Lower lobe of right lung (tissue), 2 donors: ENCODE data around the gene PHACTR2. TPM values are rescaled to one million over a fixed set of nuclear protein-coding genes. Genes with fewer than 3 reads are reported as not detected.

Experiments used
- ATAC-seq, 2 donors: fragments of 200-7000 bp; cut with Tn5 transposase; one replicate each; pipeline ENCODE4 v1.9.1; 2020 to 2022; ENCODE audit warnings: mild to moderate bottlenecking in 2 of 2, moderate library complexity in 2 of 2
- DNase-seq: peaks from one replicate; pipeline ENCODE4 v3.0.0-alpha.2; 2020
- H3K27ac ChIP-seq: fragments of 200-600 bp; one replicate; pipeline ENCODE4 v1.8.0; 2022
- H3K27me3 ChIP-seq: fragments of 200-600 bp; one replicate; pipeline ENCODE4 v1.8.0; 2022; ENCODE audit warnings: low read depth
- H3K36me3 ChIP-seq: fragments of 200-600 bp; one replicate; pipeline ENCODE4 v1.8.0; 2022; ENCODE audit warnings: mild to moderate bottlenecking
- H3K4me1 ChIP-seq: fragments of 200-600 bp; one replicate; pipeline ENCODE4 v1.8.0; 2022
- H3K4me3 ChIP-seq: fragments of 200-600 bp; one replicate; pipeline ENCODE4 v1.8.0; 2022; ENCODE audit warnings: mild to moderate bottlenecking
- H3K9me3 ChIP-seq: fragments of 200-600 bp; one replicate; pipeline ENCODE4 v1.8.0; 2022
- CTCF ChIP-seq: fragments of 200-600 bp; IDR thresholded peaks from one replicate; pipeline ENCODE4 v1.8.0; 2022; ENCODE audit warnings: antibody characterized with exemption, mild to moderate bottlenecking
- intact Hi-C: fragments of 100-400 bp; cut with DNase I; formaldehyde crosslinking; loops from one replicate; pipeline ENCODE4 v1.11.0; 2022
- total RNA-seq: library from RNA; stranded (reverse); fragmentation: NEBNext Ultra II Directional; extraction: Animal tissue kit (Norgen Biotek cat#: 25700); gene quantifications from one replicate; pipeline ENCODE4 v1.2.1, GENCODE V29; 2021
- donor health status: DM: no; HTN: yes; CAD: no; lungs with severe emphysema.

Gene PHACTR2
- total RNA-seq, 1 donor from 2014 or later: 115 TPM

- Histone ChIP-seq H3K27me3 (no peaks in the 10 kb centered on the region), H3K27ac (no peak overlapping the region), H3K9me3 (peaks cover 18% of the 10 kb centered on the region), H3K4me3 (no peak overlapping the region), H3K36me3 (no peaks in the 10 kb centered on the region), H3K4me1 (no peaks in the 10 kb centered on the region)
- DNase-seq (no peak), ATAC-seq (no peak)
- intact Hi-C loops: no loop called here
- no peak for TF ChIP-seq CTCF
Measured at GRCh38 chr6:143877584-143878271, 200.0 kb downstream of the PHACTR2 start.

- H3K9me3 ChIP-seq: peaks cover 18% of the 10 kb centered on the region
- no peaks in the 10 kb centered on the region for H3K4me1 ChIP-seq
- no peaks in the 10 kb centered on the region for H3K27me3 ChIP-seq
- no peak overlapping the region for H3K27ac ChIP-seq
- H3K4me3 ChIP-seq: no peak overlapping the region
- ATAC-seq (no peak), DNase-seq (no peak)
- intact Hi-C loops: no loop called here
- TF ChIP-seq CTCF: no peak
- H3K36me3 ChIP-seq: no peaks in the 10 kb centered on the region
Measured at GRCh38 chr6:143878272-143878760, 200.6 kb downstream of the PHACTR2 start.

- no peaks in the 10 kb centered on the region for H3K27me3 ChIP-seq
- H3K4me3 ChIP-seq: no peak overlapping the region
- ATAC-seq: no peak
- H3K27ac ChIP-seq: no peak overlapping the region
- H3K4me1 ChIP-seq: no peaks in the 10 kb centered on the region
- no peak for DNase-seq
- no peaks in the 10 kb centered on the region for H3K36me3 ChIP-seq
- peaks cover 18% of the 10 kb centered on the region for H3K9me3 ChIP-seq
- TF ChIP-seq CTCF: no peak
- intact Hi-C loops: no loop called here
Measured at GRCh38 chr6:143880412-143880811, 202.6 kb downstream of the PHACTR2 start.

Other genes with a start within 250 kb of the PHACTR2 start
- gene ADAT2, start 227.3 kb upstream of the PHACTR2 start, total RNA-seq: 6.2 TPM
- 14.7 TPM for gene PEX3, start 227.2 kb upstream of the PHACTR2 start, total RNA-seq
- 53.1 TPM for gene FUCA2, start 166.2 kb upstream of the PHACTR2 start, total RNA-seq
- 22.5 TPM for gene LTV1, start 165.4 kb downstream of the PHACTR2 start, total RNA-seq
- gene ZC2HC1B, start 186.5 kb downstream of the PHACTR2 start, total RNA-seq: not detected